ENCODE results near the gene MBP. TPM values are rescaled to one million over a fixed set of nuclear protein-coding genes. Genes with fewer than 3 reads are reported as not detected.

Gene MBP
- 10.5 and 15.7 TPM in 2 replicates for total RNA-seq

GRCh38 chr18:77132369-77133050 is at the start of gene MBP:
Gene MBP (minus strand): TSS chr18:77132783. CDS start chr18:77105261, 27,522 bp downstream.

Other genes starting within 250 kb of the MBP start
- gene GALR1, start 117.1 kb upstream of the MBP start, total RNA-seq = not detected in 2 replicates